SK-N-SH treated with all-trans-retinoic acid at 6 μM for 48 hours (cell line): Measurements from ENCODE around the gene CCDC77.

ENCODE experiments used
- ISL1 ChIP-seq: fragments of 250-450 bp; sonication (Bioruptor Pico); IDR thresholded peaks from 2 replicates; pipeline ENCODE4 v2.1.2; 2022; ENCODE audit warnings: mild to moderate bottlenecking, moderate library complexity
- OSR1 ChIP-seq: fragments of 250-450 bp; sonication (Bioruptor Pico); IDR thresholded peaks from 2 replicates; pipeline ENCODE4 v1.8.0; 2022; ENCODE audit warnings: moderate library complexity, mild to moderate bottlenecking, inconsistent platforms
- PPARA ChIP-seq: fragments of 250-450 bp; sonication (Bioruptor Pico); IDR thresholded peaks from 2 replicates; pipeline ENCODE4 v1.5.0; 2020; ENCODE audit warnings: mild to moderate bottlenecking, borderline replicate concordance
- RARB ChIP-seq: fragments of 250-450 bp; sonication (Bioruptor Pico); IDR thresholded peaks from 2 replicates; pipeline ENCODE4 v1.8.0; 2021; ENCODE audit warnings: mild to moderate bottlenecking, moderate library complexity
- ZFP3 ChIP-seq: fragments of 250-450 bp; sonication (Bioruptor Pico); IDR thresholded peaks from 2 replicates; pipeline ENCODE4 v1.5.0; 2020; ENCODE audit warnings: mild to moderate bottlenecking, moderate library complexity
- TF ChIP-seq, protein P1 (sequence below): fragments of 250-450 bp; sonication (Bioruptor Pico); IDR thresholded peaks from 2 replicates; pipeline ENCODE4 v1.5.0; 2020; ENCODE audit warnings: mild to moderate bottlenecking, moderate library complexity
- TF ChIP-seq, protein P2 (sequence below): fragments of 250-450 bp; sonication (Bioruptor Pico); IDR thresholded peaks from 2 replicates; pipeline ENCODE4 v1.5.1; 2020; ENCODE audit warnings: low read depth, mild to moderate bottlenecking, moderate library complexity
- TF ChIP-seq, protein P3 (sequence below): fragments of 250-450 bp; sonication (Bioruptor Pico); IDR thresholded peaks from 2 replicates; pipeline ENCODE4 v1.8.0; 2020; ENCODE audit warnings: mild to moderate bottlenecking, moderate library complexity, borderline replicate concordance

DNA sequence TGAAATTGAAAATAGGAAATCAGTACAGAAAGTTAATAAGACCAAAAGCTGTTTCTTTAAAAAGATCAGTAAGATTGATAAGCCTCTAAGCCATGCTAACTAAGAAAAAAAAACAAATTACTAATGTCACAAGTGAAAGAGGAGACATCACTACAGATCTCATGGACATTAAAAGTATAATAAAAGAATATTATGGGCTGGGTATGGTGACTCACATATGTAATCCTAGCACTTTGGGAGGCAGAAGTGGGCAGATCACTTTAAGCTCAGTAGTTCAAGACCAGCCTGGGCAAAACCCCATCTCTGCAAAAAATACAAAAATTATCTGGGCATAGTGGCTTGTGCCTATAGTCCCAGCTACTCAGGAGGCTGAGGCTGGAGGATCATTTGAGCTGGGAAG is 88.8 kb downstream of the CCDC77 start:
- no peak for TF ChIP-seq ZFP3 (CRISPR knock-in tag)
- TF ChIP-seq PPARA, result no peak
- TF ChIP-seq RARB (CRISPR knock-in tag), result no peak
- TF ChIP-seq, protein P1, sequence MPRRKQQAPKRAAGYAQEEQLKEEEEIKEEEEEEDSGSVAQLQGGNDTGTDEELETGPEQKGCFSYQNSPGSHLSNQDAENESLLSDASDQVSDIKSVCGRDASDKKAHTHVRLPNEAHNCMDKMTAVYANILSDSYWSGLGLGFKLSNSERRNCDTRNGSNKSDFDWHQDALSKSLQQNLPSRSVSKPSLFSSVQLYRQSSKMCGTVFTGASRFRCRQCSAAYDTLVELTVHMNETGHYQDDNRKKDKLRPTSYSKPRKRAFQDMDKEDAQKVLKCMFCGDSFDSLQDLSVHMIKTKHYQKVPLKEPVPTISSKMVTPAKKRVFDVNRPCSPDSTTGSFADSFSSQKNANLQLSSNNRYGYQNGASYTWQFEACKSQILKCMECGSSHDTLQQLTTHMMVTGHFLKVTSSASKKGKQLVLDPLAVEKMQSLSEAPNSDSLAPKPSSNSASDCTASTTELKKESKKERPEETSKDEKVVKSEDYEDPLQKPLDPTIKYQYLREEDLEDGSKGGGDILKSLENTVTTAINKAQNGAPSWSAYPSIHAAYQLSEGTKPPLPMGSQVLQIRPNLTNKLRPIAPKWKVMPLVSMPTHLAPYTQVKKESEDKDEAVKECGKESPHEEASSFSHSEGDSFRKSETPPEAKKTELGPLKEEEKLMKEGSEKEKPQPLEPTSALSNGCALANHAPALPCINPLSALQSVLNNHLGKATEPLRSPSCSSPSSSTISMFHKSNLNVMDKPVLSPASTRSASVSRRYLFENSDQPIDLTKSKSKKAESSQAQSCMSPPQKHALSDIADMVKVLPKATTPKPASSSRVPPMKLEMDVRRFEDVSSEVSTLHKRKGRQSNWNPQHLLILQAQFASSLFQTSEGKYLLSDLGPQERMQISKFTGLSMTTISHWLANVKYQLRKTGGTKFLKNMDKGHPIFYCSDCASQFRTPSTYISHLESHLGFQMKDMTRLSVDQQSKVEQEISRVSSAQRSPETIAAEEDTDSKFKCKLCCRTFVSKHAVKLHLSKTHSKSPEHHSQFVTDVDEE (CRISPR knock-in tag), result no peak
- TF ChIP-seq, protein P2, sequence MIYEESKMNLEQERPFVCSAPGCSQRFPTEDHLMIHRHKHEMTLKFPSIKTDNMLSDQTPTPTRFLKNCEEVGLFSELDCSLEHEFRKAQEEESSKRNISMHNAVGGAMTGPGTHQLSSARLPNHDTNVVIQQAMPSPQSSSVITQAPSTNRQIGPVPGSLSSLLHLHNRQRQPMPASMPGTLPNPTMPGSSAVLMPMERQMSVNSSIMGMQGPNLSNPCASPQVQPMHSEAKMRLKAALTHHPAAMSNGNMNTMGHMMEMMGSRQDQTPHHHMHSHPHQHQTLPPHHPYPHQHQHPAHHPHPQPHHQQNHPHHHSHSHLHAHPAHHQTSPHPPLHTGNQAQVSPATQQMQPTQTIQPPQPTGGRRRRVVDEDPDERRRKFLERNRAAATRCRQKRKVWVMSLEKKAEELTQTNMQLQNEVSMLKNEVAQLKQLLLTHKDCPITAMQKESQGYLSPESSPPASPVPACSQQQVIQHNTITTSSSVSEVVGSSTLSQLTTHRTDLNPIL (CRISPR knock-in tag), result no peak
- TF ChIP-seq ISL1, result no peak
- no peak for TF ChIP-seq OSR1
- TF ChIP-seq, protein P3, sequence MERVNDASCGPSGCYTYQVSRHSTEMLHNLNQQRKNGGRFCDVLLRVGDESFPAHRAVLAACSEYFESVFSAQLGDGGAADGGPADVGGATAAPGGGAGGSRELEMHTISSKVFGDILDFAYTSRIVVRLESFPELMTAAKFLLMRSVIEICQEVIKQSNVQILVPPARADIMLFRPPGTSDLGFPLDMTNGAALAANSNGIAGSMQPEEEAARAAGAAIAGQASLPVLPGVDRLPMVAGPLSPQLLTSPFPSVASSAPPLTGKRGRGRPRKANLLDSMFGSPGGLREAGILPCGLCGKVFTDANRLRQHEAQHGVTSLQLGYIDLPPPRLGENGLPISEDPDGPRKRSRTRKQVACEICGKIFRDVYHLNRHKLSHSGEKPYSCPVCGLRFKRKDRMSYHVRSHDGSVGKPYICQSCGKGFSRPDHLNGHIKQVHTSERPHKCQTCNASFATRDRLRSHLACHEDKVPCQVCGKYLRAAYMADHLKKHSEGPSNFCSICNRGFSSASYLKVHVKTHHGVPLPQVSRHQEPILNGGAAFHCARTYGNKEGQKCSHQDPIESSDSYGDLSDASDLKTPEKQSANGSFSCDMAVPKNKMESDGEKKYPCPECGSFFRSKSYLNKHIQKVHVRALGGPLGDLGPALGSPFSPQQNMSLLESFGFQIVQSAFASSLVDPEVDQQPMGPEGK (CRISPR knock-in tag), result no peak
